GM18498 (cell line): ENCODE data around the gene RNF180.
A peak's percentile ranks its signal among the peaks of the same experiment; 100 is the strongest.
"Not testable (repeated sequence)": the region's sequence is repeated elsewhere in the genome, so short reads cannot be mapped to it uniquely, and the experiment has no call there.

Experiments used
- ATAC-seq: cut with Tn5 transposase; IDR thresholded peaks from one replicate; pipeline ENCODE4 v1.9.1; 2021; ENCODE audit warnings: mild to moderate bottlenecking, moderate library complexity; ENCODE audit not compliant: unreplicated experiment

RNF180 gene

GRCh38 chr5:64176301-64176700, 10.7 kb downstream of the RNF180 start:
- no peak for ATAC-seq

GRCh38 chr5:64180661-64181343, 15.2 kb downstream of the RNF180 start:
- no peak for ATAC-seq

GRCh38 chr5:64181440-64181839, 15.8 kb downstream of the RNF180 start:
- no peak for ATAC-seq

DNA sequence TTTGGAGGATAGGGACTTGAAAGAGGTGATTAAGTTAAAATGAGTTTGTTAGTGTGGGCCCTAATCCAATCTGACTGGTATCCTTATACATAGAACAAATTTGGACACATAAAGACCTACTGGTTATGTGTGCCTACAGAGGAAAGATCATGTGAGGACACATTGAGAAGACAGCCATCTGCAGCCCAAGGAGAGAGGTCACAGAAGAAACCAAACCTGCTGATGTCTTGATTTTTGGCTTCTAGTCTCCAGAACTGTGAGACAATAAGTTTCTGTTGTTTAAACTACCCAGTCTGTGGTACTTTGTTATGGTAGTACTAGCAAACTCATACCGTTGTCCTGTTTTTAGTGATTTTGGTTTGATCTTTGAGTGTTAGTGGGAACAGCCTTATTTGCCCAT, 18.3 kb downstream of the RNF180 start:
- ATAC-seq, result no peak

DNA sequence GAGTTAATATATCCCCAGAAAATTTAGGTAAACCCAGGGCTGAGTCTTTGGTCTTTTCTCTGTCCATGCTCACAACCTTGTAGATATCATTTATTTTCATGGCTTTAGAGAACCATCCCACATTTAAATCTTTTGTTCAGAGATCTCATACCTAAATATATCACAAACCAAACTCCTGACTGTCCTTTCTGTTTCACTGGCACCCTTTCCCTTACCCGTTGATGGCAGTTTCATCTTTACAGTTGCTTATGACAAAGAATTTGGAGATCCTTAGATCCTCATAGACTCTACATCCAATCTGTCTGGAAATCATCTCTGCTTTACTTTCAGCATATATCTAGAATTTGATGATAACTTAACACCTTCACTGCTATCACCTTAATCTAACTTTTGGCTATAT, 19.2 kb downstream of the RNF180 start:
- ATAC-seq, result peak; percentile 40

GRCh38 chr5:64188776-64189175, 23.1 kb downstream of the RNF180 start:
- no peak for ATAC-seq

DNA sequence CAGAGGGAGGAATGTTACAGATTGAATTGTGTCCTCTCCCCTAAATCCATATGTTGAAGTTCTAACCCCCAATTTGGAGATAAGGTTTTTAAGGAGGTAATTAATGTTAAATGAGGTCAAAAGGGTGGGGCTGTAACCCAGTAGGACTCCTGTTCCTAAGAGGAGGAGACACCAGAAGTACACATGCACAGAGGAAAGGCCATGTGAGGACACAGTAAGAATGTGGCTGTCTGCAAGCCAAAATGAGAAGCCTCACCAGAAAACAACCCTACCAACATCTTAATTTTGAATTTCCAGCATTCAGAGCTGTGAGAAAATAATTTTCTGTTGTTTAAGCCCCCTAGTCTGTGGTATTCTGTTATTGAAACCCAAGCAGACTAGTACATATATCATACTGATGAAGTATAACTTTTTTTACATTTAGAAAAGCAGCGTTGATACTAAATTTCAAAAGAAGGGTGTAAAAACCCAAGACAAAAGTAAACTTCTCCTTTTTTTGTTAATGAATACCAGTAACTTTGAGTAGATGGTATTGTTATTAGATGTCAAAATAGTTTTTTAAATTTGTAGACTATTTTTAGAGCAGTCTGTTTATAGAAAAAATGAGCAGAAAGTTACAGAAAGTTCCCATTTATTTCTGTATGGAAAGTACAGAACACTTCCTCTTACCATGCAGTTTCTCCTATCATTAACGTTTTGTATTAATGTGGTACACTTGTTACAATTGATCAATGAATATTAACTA, 25.1 kb downstream of the RNF180 start:
- peak; percentile 41 for ATAC-seq

DNA sequence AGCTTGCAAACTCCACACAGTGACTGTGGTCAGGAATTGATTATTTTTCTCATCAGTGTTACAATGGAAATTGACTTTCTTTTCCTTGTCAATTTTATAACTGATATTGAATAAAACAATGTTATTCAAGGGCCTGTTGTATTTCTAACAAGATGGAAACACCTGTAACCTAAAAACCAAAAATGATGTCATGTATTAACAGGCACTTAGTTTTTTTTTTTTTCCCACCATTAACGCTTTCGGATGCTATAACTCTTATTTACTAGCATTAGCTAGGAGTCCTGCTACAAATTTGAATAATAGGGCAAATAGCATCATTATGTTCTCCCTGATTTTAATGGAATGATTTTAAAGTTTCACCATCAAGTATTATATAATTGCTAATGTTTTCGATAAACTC, 30.3 kb downstream of the RNF180 start:
- ATAC-seq, result no peak

GRCh38 chr5:64199425-64199824, 33.8 kb downstream of the RNF180 start:
- ATAC-seq, result no peak

- no peak for ATAC-seq
Measured at GRCh38 chr5:64201996-64202395, 36.4 kb downstream of the RNF180 start.

GRCh38 chr5:64206653-64207052, 41.0 kb downstream of the RNF180 start:
- no peak for ATAC-seq

- ATAC-seq, result no peak
Measured at GRCh38 chr5:64207978-64208377, 42.3 kb downstream of the RNF180 start.

DNA sequence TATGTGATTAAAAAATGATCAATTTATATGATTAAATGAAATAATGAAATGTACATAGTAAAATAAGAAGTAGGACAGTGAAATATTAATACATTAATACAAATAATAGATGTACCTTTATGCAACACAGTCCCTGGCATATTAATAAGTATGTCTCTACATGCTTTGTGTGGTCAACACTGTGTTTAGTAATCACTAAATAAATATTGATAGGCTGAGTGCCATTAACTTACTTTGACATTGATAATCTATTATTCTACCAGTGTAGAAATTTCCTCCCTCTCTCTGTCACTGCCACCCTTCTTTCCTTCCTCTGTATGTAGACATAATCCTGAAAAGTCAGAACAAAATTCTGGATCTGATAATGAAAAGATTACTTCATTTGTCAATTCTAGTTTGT, 43.7 kb downstream of the RNF180 start:
- ATAC-seq, result no peak

DNA sequence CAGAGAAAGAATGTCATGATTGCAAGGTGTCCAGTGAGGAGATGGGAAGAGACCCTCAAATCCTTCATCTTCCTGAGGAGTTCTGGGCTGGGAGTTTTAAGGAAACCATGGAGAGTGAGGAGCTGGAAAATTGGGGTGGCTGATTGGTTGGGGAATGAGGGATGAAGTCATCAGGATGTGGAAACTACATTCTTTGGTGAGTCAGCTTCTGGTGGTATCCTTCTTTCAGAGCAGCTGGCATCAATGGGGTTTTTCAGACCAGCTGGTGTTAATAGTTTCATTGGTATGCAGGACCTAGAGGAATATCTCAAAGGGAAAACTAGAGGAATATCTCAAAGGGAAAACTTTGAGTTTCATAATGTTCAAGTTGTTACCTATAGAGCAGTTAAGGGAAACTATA, 45.2 kb downstream of the RNF180 start:
- ATAC-seq, result no peak

- ATAC-seq, result no peak
Measured at GRCh38 chr5:64213011-64213410, 47.4 kb downstream of the RNF180 start.

DNA sequence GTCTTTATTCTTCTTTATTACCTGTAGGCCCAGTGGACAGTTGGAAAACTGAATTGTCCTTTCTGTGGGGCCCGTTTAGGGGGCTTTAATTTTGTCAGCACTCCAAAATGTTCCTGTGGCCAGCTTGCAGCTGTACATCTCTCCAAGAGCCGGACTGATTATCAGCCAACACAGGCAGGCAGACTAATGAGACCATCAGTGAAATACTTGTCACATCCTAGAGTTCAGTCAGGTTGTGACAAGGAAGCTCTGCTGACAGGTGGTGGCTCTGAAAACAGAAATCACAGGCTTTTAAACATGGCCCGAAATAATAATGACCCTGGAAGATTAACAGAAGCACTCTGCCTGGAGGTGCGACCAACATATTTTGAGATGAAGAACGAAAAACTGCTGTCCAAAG, 47.9 kb downstream of the RNF180 start:
- ATAC-seq, result no peak

DNA sequence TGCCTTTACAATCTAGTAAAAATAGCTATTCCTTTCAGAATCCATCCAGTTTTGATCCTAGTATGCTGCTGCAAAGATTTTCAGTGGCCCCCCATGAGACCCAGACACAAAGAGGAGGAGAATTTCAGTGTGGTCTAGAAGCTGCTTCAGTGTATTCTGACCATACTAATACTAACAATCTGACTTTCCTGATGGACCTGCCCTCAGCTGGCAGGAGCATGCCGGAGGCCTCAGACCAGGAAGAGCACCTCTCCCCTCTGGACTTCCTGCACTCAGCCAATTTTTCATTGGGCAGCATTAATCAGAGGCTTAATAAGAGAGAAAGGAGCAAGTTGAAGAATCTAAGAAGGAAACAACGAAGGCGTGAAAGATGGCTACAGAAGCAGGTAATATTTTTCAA, 48.5 kb downstream of the RNF180 start:
- ATAC-seq, result no peak

DNA sequence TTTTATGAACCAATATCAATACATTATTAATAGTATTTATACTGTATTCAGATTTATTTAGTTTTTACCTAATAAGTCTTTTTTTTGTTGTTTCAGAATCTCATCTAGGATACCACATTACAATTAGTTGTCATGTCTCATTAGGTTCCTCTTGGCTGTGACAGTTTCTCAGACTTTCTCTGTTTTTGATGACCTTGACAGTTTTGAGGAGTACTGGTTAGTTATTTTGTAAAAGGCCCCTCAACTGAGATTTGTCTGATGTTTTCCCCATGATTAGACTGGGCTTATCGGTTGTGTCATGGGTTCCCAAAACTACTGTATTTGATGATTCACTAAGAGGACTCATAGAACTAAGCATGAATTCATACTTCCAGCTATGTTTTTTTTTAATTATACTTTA, 56.3 kb downstream of the RNF180 start:
- no peak for ATAC-seq

- not testable (repeated sequence) for ATAC-seq
Measured at GRCh38 chr5:64225286-64225981, 59.8 kb downstream of the RNF180 start.

- ATAC-seq, result not testable (repeated sequence)
Measured at GRCh38 chr5:64227131-64227537, 61.5 kb downstream of the RNF180 start.

DNA sequence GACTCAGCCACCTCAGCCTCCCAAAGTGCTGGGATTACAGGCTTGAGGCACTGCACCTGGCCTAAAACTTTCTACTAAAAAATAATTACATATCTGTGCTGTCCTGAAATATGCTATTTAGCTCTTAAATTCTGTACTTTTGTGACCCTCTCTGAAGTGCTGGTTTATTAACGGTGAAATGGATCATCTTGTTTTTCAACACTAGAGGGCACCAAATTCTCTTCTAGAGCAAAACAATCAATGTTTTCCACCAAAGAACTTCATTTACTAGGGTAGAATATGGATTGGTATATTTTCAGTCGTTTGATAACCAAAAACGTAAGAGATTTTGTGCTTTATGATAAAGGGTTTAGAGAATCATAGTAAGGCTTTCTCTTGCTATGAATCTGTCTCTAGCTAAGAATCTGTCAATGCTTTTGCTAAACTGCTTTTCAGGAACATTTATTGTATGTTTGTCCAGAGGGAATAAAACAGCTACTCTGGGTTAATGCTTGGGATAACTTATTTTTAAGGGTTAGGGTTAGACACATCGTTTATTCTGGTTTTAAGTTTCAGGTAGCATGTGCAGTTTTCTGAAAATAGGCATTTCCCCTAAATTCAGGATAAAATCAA, 63.6 kb downstream of the RNF180 start:
- peak; percentile 59 for ATAC-seq

DNA sequence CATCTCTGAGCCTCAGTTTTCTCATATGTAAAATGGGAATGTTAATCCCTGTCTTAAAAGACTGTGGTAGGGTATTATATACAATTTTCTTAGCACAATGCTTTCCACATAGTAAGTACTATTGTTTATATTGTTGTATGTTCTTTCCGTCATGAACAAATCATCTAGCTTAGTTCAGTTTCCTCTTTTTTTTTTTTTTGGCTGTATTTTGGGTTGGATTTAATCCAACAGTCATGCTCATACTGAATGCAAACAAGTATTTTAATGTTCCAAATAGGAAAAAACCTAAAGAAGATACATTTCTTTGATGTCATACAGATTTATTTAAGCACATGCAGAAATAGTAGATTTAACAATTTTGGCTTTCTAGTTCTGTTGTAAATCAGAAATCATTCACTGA, 95.1 kb downstream of the RNF180 start:
- no peak for ATAC-seq
